ENCODE results near the gene PCDHA1.
A peak's percentile ranks its signal among the peaks of the same experiment; 100 is the strongest.

The PCDHA1 gene

DNA sequence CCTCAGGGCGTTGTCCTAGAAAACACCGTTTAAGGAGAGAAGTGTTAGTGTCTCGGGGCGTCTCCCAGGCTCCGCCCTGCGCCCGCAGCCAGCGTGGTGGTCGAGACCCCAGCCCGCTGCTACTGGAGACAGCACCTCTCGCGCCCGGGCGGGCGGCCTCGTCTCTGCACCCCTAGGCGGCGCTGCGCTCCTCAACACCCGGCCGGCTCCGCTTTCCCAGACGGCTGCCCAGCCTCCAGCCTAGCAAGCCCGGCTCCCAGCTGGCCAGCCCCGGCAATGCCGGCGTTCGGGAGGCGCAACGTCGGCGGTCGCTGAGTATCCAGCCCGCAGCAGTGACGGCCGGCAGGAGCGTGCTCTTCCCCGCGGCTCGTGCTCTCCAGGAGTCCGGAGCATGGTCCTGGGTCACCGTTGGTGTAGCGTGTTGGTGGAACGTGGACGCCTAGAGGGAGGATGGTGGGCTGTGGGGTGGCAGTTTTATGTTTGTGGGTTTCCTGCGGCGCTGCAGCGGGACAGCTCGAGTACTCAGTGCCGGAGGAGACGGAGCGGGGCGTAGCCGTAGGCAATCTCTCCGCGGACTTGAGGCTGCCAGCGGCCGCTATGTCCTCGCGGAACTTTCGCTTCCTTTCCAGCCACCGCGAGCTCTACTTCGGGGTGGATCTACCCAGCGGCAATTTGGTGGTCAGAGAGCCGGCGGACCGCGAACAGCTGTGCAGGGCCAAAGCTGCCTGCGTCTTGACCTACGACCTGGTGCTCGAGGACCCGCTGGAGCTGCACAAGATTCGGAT lies 140.7 kb downstream of the PCDHA1 start:
- peak; percentile 92 for DNase-seq

DNA sequence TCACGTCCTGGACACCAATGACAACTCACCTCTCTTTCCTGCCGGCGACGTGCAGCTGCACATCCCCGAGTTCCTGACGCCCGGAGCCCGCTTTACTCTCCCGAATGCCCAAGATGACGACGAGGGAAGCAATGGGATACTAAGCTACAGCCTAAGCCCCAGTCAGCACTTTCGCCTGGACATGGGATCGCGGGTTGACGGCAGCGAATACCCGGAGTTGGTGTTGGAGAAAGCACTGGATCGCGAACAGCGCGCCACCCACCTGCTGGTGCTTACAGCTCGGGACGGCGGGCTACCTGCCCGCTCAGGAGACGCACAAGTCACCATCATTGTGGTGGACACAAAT lies 141.3 kb downstream of the PCDHA1 start:
- DNase-seq, result peak; percentile 11

DNA sequence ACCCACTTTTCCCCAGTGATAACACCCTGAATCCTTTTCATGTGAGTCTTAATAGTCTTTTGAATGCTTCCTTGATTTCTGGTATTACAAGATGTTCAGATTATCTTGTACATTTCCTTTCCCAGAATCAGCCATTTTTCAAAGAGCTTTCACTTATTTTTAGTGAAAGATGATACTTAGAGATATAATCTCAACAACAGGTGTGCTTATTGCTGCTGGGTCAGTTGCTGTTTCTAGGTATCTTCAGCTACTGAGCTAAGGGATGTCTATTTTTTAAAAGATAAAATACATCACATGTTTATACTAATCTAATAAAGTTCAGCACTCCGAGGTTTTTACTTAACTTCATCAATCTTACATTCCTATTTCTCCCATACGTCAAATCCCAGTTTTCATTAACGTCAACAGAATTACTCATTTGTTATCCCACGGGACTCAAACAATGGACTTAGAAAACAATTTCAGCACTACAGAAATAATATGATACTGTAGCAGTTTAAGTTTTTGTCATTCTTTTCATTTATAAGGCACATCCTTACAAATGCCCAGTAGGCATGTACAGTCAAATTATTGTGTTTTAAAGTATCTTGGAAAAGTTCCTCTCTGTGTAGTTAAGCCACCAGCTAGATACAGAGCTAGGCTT lies 149.1 kb downstream of the PCDHA1 start:
- no peak for DNase-seq

DNA sequence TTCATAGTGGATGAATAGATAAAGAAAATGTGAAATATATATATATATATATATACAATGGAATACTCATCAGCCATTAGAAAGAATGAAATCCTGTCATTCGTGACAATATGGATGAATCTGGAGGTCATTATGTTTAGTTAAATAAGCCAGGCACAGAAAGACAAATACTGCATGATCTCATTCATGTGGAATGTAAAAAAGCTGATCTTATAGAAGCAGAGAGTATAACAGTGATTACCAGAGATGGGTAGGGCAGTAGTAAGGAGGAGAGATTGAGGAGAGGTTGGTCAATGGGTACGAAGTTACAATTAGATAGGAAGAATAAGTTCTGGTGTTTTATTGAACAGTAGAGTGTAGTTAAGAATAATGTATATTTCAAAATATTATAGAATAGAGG lies 160.6 kb downstream of the PCDHA1 start:
- DNase-seq, result no peak

DNA sequence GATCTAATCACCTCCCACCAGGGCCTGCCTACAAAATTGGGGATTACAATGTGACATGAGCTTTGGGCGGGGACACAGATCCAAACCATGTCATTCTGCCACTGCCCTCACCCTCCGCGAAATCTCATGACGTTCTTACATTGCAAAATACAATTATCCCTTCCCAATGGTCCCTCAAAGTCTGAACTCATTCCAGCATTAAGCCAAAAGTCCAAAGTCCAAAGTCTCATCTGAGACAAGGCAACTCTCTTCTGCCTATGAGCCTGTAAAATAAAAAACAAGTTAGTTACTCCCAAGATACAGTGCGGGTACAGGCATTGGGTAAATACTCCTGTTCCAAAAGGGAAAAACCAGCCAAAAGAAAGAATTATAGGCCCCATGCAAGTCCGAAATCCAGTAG lies 165.7 kb downstream of the PCDHA1 start:
- no peak for DNase-seq

DNA sequence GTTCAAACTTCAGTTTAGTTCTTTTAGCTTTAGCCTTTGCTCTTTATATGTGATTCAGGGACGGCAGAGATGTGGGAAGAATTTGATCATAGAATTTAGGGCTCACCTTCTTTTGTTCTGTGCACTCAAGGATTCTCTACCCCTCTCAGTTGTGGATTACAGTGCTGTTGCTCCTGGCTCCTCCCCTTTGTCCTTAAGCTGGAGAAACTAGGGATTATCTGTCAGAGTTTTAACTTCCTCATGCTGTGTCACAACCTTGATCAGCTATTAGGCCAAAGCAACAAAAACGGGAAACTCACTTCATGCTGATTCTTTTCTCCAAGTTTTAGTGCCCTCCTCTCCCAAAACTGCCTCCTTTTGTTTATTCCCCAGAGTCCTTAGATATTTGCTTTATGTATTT lies 167.3 kb downstream of the PCDHA1 start:
- peak; percentile 47 for DNase-seq

DNA sequence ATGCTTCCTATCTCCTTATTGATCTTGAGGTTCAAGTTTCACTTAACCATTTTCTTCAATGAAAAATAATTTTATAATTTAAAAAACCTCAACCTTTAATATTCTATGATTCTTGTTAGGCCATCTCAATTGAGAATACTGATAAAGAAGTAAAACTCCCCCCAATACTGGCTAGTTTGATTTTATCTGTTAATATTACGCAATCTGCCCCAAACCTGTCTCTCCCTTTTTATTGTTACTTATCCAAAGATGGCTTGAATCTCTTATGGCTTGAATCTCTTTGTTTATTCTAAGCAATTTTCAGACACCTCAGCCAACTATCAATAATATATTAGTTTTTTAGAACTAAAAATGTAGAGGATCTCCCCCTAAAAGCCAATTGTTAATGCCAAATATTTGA lies 176.2 kb downstream of the PCDHA1 start:
- DNase-seq, result no peak

DNA sequence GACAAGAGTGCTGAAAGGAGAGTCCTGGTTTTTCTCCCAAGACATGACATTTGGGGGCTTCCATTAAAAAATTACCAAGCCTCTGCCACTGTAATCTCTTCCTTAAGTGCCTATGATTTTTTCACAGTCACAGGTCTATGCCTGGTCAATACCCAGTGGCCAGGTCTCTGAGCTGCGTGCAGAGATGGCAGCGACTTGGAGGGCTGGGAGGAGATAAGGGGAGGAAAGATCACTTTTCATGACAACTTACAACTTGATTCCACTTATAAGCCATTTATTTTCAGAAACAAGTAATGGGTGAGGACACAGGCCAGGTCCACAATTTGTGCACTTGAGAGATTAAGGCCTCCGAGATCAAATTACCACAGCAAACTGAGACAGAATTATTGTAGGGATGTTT lies 178.4 kb downstream of the PCDHA1 start:
- DNase-seq, result no peak

DNA sequence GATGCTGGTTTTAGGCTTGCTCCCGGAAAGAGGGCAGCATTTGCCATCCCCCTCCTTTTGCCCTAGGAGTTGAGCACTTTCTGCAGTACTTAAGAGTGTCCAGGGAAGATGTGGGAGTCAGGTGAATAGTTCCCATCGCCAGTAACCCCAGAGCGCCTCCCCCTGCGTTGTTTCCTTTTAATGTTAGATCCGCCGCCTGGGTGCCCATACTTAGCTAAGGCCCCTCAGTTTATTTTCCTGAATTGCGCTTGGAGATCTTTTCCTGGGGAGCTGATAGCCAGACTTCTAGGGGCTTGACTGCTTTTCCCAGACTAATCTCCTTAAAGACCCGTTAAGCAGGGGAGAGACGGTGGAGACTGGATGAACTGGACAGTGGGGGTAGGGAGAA lies 180.0 kb downstream of the PCDHA1 start:
- DNase-seq, result peak; percentile 91

DNA sequence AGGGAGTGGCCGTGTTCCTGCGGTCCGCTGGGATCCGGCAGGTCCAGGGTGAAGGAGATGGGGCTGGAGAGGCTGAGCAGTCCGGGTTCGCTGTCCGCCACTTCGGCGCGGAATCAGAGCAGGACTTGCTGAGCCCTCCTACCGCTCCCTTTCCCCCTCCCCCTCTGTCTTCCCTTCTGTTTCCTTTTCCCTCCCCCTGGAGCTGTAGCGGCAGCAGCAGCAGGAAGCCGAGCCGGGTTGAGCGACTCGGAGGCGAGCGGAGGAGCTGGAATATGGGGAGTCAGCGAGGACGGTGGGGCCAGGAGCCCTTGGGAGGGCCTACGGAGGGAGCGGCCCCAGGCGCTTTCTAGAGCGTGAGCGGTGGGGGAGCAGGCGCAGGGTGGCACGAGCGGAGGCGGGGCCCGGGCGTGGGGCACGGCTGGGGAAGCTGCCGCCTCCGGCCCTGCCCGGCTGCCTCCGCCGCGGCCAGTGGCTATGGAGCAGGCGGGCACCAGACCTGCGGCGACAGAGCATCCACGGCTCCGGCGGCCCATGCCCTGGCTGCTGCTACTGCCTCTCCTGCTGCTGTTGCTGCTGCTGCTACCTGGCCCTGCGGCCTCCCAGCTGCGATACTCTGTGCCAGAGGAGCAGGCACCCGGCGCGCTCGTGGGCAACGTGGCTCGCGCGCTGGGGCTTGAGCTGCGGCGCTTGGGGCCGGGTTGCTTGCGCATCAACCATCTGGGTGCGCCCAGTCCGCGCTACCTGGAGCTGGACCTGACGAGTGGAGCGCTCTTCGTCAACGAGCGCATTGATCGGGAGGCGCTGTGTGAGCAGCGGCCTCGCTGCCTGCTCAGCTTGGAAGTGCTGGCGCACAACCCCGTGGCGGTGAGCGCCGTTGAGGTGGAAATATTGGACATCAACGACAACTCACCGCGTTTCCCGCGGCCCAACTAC lies 180.6 kb downstream of the PCDHA1 start, which contains the start of gene PCDHAC2:
TSS of gene PCDHAC2 (plus strand) at position 184 of the 933 bp plus-strand sequence. CDS start at position 475, 291 bp downstream.
- peak; percentile 91 for DNase-seq

DNA sequence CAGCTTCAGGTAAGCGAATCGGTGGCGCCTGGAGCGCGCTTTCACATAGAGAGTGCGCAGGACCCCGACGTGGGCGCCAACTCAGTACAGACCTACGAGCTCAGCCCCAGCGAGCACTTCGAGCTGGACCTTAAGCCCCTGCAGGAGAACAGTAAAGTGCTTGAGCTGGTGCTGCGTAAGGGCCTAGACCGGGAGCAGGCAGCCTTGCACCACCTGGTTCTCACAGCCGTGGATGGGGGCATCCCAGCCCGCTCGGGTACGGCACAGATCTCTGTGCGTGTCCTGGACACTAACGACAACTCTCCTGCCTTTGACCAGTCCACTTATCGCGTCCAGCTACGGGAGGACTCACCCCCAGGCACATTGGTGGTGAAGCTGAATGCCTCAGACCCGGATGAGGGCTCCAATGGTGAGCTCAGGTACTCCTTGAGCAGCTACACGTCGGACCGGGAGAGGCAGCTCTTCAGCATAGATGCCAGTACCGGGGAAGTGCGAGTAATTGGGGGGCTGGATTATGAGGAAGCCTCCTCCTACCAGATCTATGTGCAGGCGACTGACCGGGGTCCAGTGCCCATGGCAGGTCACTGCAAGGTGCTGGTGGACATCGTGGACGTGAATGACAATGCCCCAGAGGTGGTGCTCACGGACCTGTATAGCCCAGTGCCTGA lies 181.4 kb downstream of the PCDHA1 start:
- no peak for DNase-seq

DNA sequence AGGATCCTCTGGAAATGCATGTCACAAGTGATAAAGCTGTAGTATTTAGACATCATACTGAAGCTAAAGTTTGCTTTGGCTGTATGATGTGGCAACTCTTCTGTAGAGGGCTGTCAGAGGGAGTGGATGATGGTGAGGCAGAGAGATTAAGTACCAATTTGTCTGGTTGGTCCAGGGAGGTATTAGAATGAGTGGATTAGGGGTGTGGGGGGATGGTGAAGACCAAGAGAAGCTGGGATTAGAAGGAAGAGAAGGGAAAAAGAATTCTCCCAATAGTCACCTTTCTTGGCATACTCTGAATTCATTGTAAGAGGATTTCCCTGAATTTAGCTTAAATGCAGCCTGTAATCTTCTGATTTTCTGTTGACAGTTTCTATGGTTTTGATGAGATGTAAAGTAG lies 183.9 kb downstream of the PCDHA1 start:
- peak; percentile 85 for DNase-seq

DNA sequence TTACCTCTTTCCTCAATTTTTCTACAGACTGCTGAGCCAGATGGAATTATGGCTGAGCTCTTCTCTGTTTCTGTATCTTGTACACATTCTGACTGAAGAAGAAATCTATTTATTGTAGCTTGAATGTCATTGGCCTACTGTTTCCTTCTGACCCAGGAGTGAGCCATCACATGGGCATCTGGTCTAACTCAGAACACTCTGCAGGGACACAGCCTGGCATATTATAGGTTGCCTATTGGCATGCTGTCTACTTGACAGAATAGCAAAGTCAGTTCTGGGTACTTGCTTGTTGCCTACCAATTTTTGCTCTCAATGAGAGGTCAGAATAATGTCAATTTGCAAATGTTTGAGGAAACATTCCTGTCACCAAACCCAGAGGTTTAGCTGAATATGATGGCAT lies 187.6 kb downstream of the PCDHA1 start:
- no peak for DNase-seq

DNA sequence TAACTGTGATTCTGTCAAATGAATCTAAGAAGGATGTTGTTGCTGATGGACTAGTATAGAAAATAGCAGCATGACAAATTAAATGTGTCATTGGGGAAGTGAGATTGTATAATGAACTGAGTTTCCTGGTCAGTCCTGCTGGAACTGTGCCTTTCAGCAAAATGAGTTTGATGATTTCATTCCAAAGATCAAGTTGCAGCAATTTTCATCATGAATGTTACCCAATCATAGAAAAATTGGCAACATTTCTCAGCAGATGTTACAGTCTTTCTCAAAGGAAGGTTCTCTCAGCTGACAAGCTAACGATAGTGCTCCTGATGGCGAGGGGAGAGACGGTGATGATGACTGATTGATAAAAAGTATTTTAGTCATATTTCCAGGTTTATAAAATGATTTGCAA lies 191.1 kb downstream of the PCDHA1 start:
- no peak for DNase-seq

DNA sequence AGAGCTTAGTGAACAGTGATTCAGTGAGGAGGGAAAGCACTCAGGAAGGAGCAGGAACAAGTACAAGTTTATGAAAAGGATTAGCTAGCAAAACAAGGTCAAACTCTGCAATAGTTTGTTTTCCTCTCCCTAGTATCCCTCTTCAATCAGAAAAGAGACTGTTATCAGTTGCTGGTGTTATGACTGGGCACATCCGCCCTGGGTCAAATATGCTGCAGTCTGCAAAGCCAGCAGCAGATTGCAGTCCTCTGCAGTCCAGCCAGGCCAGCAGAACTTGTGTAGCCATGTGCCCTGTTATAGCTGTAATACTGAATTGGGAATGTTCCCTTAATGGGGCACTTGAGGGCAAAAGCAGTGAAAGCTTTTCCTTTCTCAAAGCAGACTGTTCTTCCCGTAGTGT lies 192.3 kb downstream of the PCDHA1 start:
- no peak for DNase-seq

DNA sequence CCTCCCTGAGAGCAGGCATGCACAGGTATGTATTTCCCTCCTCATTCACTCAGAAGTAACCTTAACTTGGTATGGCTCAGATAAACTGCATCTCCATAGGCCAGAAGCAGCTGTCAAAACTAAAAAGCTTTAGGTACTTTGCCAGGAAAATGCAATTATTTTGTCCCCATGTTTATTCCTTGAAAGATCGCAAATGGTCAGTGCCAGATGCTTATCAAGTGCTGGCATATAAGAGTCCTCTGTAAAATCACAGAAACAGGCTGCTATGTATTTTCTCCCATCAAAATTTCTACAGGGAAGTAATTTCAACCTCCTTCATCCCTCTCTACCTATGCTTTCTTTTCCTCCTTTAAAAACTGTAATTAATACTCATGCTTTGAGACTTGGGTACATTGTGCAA lies 193.0 kb downstream of the PCDHA1 start:
- no peak for DNase-seq

DNA sequence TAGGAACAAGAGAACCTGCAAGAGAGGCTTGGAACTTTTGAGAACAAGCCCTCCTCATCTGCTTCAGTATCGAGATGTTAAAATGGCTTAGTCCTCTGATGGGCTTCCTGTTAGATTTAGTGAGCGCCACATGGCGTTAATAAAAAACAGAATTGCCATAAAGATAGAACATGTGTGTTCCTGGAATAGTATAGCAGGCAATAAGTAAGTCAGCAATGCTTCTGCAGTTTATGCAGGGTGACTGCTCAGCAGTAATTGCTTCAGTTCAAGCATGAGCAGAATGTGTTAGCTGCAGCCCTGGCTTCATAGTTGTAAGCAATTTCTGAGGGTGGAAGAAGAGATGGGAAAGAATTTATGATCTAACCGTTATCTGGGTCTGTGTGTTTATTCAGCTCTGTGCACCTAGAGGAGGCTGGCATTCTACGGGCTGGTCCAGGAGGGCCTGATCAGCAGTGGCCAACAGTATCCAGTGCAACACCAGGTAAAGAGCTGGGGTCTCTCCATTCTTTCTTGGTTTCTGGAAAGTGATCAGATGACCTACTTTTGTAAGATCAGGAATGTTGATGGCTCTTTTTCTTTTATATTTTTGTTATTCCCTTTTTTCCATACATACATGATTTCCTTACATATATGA lies 196.3 kb downstream of the PCDHA1 start:
- no peak for DNase-seq

DNA sequence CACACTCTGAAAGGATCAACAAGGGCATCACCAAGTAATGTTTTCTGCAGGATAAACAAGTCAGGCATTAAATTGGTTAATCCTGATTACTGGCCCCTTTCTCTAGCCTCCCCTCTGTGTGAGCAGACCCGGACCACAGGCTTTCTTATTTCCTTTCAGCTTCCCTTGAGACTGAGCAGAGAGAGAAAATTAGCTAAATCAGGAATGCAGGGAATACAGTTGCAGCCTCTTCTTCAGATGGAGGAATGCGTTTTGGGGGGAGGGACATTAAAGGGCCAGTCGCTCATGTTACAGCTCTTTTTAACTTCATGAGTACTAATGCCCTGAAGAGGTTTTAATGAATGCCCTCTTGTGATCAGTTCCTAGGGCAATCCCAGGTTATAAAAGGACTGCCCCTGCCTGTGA lies 200.2 kb downstream of the PCDHA1 start:
- peak; percentile 60 for DNase-seq

DNA sequence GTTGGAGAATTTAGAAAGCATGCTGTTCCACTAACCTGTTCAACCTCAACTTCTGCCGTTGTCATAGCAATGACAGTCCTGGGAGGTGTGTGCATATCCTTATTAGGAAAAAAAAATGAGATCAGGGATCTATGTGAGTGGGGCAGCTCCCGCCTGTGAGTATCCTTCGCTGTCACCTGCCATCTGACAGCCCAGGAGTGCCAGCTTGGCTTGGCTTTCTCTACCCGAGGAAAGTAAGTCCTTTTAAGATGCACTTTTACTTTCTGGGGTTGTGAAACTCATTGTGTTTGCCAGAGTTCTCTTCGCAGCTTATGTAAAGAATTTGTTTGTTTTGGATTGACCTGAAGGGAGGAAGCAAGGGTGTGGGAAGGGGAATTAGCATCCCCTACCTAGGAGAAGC lies 202.2 kb downstream of the PCDHA1 start:
- no peak for DNase-seq

DNA sequence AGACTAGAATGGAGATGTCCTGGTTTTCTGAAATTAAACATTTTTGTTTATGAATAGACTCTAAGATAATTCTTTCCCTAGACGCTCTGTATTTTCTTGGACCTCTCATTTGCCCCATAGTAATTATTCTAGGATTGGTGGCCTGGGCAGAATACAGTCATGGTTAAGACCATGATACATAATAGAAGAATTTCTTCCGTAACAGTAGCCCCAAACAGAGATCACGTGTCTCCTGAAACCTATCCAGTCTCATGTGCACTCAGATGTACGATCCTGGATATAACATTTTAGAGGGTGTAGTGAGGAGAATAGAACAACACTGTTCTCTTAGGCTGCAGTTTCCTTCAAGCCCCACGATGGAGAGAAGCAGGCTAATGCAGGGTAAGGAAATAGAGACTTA lies 202.7 kb downstream of the PCDHA1 start:
- DNase-seq, result no peak

DNA sequence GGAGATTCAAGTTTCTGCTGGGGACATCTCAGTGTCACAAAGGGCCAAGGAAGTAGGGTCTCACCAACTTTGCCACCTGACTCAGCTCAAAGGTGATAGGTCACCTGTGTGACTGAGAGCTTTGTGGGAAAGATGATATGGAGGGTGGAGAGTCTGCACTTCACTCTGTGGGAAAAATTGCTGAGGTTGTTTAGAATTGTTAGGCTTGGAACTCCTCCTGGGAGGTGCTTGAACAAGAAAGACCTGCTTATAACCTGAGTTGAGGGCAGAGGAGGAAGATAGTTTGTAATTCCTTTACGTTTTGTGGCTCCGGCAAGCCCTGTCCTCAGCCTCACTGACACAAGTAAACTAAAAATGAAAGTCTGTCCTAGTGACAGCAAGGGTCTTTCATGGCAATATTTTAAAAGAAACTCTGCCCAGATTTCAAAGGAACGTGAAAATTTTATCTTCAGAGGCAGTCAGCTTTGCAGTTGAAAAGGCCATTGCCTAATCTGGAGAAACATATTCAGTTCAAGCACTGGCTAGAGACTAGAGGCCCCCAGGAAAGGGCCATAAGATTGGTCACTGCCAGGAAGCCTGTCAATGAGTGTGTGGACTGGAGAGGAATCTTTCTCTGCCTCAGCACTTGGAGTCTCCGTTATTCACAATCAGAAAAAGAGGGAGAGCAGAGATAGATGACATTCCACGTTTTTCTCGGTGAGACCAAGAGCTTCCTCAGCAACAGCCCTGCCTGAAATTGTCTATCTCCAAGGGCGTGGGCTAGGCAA lies 203.5 kb downstream of the PCDHA1 start:
- no peak for DNase-seq

DNA sequence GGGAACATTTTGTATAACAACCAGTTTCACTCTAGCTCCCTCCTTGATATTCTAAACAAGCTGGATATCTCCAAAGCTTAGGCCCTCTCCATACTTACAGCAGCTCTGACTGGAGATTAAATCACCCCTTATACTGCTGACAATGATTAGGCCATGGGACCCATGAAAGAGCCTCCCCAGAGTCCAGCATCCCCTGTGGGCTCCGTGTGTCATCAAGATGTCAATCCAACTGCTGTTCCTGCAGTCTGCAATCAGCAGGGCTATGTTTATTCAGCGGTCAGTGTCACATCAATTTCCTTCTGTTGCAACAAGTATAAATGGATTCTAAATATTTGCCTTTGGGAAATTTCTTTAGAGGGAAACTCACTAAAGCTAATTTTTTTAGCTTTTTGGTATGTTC lies 206.9 kb downstream of the PCDHA1 start:
- no peak for DNase-seq

All from NCI-H82 (cell line).